Stimulated activated CD8-positive, alpha-beta memory T cell treated with anti-CD3 and anti-CD28 coated beads, Interleukin-4, amount 100 ng/mL, for 24 hours (primary cell): Measurements from ENCODE around the gene DISC1.
"Not testable (repeated sequence)": the region's sequence is repeated elsewhere in the genome, so short reads cannot be mapped to it uniquely, and the experiment has no call there.

Experiments
- DNase-seq: peaks from one replicate; pipeline ENCODE4 v3.0.0-alpha.2; 2020; ENCODE audit warnings: low read depth

DISC1 gene

DNA sequence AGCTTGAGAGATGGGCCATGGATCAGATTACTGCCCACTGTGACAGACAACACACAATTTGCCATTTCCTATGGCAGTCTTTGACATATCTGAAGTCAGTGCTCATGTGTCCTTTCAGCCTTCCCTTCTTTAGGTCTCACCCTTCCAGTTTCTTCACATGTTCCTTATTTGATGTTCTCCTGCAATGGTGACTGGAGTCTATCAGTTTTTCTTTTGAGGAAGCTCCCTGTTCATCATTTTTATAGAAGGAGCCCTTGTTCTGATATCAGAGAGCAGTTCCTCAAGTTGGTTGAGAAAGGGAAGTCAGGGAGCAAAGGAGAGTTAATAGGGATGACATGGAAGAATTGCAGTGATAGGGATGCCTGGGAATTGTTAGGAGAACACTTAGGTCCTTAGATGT is 42.2 kb downstream of the DISC1 start:
- no peak for DNase-seq

DNA sequence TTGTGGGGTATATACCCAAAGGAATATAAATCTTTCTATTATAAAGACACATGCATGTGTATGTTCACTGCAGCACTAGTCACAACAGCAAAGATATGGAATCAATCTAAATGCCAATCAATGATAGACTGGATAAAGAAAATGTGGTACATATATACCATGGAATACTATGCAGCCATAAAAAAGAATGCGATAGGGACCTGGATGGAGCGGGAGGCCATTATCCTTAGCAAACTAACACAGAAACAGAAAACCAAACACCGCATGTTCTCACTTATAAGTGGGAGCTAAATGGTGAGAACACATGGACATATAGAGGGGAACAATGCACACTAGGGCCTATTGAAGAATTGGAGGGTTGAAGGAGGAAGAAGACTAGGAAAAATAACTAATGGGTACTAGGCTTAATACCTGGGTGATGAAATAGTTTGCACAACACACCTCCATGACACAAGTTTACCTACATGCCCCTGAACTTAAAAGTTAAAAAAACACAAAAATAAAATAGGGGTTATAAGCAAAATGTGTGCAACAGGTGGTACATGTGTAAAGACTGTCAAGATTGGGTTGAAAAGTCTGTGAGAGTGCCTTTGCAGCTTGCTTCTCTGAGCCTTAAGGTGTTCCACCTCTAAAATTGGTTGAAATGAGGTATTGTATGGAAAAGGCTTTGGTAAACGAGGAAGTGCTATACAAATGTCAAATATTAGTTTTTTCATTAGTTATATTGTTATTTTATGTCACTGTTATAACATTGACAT is 43.5 kb downstream of the DISC1 start:
- not testable (repeated sequence) for DNase-seq

DNA sequence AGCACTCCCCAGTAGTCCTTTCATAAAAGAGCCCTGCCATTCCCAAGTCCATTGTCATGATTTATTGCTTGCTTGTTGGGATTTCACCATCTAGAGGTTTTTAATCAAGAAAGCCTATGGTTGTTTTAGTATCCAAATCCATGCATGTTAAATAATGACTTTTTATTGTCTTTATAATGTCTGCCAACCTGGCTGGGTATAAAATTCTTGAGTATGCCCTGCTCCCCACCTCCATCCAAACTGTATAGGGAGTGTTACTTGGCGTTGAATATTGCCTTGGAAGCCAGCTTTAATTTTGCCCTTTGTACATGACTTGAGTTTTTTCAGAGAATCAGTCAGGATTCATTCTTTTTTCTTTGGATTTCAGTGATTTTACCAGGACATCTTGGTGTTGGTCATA is 44.2 kb downstream of the DISC1 start:
- DNase-seq = no peak

DNA sequence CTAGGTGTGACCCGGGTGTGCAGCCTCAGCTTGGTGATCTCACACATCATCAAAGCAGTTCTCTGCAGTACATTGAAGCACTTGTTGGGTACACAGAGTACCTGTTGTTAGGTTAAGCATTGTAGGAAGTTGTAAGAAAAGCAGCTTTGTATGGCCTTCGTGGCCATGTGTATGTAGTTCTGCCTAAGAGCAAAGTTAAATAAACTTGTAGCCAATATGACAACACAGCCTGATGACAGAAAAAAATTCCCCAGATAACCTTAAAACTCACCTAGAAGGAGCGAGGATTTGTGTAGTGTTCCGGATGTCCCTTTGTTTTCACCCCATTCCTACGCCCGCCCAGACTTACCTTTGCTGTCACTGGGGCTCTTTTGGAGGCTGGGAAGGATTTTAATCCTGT is 48.0 kb downstream of the DISC1 start:
- no peak for DNase-seq

DNA sequence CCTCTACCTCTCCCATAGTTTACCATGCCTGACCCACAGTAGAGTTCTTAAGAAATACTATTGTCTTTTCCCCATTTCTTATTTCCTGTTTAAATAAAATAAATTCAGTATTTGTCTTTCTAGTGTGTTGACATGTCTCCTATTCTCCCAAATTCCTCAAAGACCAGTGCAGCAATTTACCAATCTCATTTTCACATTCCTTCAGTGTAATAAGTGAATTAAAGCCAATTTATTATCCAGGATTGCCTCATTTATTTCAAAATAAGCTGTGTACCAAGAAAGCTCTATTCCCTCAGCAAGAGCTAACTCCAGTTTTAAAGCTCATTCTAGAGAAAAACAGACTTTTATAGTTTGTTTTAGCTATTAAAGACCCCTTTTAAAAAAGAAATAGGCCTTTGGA is 49.9 kb downstream of the DISC1 start:
- no peak for DNase-seq

DNA sequence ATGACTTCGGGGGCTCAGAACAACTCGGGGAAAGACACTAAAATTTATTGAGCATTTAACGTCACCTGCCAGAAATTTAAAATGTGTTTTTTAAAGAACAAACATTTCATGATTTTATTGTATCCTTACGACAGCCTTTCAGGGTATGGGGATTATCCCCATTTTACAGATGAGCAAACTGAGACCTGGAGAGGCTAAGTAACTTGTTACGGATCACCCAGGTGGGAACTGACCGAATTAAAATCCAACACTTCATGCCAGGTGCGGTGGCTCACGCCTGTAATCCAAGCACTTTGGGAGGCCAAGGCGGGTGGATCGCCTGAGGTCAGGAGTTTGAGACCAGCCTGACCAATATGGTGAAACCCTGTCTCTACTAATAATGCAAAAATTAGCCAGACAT is 50.9 kb downstream of the DISC1 start:
- no peak for DNase-seq

DNA sequence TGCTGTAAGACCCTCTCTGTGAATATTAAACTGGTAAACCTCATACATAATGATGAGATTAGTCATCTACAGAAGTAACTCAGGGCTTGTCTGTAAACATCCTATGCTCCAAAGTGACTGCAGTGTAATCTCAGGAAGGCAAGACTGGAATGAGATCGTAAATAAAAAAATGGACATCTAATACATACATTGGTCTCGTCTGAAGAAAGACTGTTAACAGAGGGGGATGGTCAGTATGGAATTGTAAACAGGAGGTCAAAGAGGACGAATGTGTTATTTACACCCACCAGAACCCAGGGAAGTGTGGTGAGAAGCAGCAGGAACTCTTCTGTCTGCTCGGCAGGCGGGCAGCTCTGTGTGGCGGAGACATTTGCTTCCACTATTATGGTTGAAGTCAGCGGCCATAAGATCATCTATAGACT is 51.4 kb downstream of the DISC1 start:
- DNase-seq = no peak

DNA sequence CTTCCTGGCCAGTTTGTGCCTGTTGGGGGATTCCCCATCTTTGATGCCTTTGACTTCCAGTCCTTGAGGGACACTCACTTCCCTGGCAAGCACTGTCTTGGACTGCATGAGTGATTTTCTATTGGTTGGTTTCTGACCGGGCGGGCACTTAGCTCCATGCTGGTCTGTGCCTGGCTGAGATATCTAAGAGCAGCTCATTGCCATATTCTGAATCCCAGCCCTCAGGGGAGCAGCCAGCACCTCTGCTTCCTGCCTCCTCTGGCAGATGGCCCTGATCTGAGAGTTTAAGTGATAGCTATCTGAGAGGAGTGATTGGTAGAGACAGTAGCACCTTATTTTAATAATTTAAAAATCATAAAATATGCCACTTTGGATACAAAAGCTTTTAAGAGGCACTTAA is 52.5 kb downstream of the DISC1 start:
- DNase-seq = no peak

DNA sequence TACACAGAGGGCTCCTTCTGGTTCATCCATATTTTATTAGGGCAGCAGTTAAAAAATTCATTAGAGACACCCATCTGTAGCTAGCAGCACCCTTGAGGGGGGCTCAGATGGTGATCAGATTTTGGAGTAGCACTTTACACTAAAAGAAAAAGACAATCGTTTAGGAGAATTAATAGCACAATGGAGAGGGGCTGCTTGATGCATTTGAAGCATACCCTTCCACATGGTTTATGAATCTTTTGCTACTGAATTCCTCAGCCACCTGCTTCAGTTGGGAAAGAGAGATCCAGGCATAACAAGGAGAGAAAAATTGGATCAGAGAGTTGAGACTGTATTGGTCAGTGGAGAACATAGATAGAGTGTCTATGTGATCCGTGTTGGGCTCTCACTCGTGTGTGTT is 54.4 kb downstream of the DISC1 start:
- DNase-seq = no peak

DNA sequence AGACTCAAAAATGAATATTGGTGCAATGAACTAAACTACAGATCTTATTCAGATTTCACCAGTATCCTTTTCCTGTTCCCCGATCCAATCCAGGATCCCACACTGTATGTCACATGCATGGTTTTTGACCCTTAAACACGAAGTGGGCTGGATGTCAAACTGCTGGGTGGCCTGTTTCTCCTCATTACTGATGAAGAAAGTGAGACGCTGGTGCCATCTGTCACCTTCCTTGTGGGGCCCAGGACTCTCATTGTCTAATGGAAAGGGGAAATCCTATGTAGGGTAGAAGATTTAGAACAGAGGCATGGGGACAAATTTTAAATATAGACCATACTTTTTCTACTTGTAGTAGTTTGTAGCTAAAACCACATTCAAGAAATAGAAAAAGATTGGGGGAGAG is 56.2 kb downstream of the DISC1 start:
- DNase-seq = no peak

DNA sequence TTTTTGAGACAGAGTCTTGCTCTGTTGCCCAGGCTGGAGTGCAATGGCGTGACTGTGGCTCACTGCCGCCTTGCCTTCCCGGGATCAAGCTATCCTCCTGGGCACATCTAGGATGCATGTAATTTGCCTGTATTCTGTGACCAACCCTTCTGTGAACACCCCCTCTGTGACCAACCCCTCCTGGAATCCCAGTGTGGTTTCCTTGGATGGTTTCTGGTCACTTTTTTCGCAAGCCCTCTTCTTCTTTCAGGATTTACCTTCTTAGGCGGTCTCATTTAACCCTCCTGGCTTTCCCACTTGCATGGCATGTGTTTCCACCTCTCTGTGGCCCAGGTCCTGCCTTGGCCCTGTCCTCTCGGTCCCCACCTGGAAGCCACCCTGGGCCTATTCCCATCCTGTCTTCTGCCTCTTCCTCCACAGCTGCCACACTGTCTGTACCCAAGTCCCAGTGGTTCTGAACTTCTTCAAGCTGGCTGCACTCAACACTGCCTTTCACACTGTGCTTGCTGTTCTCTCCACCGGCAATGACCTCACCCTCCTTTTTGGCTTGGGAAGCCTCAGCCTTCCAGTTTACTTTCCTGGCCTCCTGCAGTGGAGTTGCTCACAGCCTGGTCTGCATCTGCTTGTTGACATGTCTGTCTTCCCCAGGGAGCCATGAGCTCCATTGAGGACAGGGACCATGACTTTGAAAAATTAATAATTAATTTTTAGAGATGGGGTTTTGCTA is 57.0 kb downstream of the DISC1 start:
- DNase-seq = no peak

DNA sequence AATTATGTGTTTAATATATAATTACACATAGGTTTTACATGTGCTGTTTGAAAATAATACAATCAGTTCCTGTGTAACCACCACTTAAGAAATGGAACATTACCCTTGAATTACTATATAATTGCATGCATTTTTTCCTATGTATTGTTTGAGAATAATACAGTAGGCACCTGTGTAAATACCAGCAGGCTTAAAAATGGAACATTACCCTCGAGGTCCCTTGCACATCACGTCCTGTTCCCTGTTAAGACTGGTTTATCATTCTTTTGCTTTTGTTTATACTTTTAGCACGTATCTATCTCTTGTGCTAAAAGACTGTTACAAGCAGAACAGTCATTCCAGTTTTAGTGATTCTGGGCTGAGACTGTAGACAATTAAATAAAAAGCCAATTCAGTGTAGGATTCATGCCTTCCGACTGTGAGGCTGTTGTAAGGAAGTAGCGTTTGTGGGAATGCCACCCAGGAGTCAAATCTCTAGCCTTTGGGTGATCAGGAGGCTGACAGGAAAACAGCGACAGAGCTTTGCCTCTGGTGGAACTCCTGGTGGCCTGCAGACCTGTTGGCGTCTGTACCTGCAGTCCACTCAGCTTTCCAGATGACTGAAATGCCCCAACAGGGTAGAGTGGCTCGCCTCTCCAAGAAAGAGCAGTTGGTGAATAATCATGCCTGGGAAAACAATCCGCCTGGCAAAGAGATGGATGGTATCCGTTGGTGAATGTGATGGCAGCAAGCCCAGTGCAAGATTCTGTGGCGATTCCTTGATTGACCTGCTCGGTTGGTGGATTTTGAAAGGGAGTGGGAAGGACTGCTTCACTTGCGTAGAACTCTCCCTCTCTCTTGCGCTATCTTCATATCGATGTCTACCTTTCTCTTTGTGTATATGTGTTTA is 58.0 kb downstream of the DISC1 start:
- no peak for DNase-seq

DNA sequence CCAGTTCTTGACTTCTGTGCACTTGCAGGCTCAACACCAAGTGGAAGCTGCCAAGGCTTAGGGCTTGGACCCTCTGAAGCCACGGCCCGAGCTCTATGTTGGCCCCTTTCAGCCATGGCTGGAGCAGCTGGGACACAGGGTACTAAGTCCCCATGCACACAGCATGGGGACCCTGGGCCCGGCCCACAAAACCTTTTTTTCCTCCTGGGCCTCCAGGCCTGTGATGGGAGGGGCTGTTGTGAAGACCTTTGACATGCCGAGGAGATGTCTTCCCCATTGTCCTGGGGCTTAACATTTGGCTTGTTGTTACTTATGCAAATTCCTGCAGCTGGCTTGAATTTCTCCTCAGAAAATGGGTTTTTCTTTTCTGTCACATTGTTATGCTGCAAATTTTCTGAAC is 59.8 kb downstream of the DISC1 start:
- DNase-seq = no peak

DNA sequence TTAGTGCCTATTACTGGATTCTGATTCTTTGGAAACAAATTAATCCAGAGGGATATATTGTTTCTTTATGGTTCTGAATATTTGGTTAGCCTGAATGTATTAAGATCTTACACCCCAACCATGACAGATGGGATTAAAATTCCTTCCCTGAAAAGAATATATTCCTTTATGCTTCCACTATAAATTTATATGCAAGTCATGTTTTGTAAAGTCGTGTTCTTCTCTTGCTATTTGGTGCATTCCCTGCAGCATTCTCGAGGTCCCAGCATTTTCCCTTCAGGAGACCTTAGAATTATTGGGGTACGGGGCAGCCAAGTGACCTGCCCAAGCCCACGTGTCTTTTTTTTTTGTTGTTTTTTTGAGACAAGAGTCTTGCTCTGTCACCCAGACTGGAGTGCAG is 62.4 kb downstream of the DISC1 start:
- no peak for DNase-seq

DNA sequence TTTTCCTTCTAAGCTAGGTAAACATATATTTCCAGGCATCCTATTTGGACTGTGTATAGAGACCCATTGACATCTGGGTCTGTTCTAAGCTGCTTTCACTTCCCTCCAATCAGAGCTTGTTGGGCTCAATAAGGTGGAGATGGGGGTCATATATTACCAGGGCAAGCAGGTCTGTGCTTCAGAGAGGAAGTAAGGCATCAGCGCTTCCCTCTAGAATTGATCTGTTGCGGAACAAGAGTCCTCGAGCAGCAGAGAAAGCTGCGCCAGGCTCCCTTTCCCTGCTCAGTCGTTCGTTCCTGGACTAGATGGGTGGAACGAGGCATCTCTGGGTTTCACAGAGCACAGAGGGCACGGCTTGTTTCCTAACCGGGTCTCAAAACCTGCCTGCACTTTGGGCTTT is 63.5 kb downstream of the DISC1 start:
- no peak for DNase-seq

DNA sequence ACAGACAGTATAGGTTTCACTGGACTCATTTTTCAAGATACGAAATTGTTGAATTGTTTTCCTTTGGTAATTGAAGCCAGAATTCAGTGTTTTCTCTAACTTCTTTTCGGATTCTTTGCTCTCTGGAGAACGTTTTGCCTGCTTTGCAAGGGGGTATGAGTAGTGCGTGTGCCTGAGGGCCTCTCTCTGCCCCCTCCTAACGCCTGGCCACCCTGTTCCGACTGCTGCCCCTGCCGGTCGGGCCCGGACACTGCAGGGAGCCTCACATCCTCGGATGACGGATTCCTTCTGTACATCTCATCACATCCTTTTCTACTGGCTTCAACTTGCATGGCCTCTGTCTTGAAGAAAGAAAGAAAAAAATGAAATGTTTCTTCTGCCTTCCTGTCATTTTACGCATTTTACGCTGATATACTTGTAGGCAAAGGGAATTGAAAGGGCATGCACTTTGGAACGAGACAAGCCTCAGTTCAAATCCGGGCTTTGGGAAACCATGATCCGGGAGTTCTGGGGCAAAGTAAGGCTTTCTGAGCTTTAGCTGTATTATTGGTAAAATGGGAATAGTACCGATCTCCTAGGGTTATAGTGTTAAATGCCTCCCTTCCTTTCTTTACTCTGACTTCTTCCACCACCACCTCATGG is 65.1 kb downstream of the DISC1 start:
- no peak for DNase-seq

DNA sequence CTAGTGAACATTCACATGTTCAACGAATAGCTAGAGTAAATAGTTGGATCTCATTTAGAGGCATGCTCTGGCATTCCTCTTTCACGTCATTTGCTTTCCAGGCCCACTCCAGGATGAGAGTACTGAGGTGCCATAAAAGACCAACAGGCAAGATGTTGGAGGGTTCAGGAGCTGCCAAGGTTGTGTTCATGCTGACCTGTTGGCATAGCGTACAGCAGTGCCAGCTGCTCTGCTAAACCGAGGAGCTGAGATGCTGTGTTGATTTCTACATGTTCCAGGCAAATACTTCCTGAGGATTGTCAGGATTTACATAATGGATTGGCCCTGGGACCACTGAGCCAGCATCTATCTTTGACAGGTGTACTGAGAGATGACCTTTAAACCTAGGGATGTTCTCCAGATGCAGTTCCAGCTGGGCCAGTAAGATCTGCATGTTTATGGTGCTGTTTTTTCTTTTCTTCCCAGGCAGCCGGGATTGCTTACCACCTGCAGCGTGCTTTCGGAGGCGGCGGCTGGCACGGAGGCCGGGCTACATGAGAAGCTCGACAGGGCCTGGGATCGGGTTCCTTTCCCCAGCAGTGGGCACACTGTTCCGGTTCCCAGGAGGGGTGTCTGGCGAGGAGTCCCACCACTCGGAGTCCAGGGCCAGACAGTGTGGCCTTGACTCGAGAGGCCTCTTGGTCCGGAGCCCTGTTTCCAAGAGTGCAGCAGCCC is 66.9 kb downstream of the DISC1 start:
- no peak for DNase-seq

DNA sequence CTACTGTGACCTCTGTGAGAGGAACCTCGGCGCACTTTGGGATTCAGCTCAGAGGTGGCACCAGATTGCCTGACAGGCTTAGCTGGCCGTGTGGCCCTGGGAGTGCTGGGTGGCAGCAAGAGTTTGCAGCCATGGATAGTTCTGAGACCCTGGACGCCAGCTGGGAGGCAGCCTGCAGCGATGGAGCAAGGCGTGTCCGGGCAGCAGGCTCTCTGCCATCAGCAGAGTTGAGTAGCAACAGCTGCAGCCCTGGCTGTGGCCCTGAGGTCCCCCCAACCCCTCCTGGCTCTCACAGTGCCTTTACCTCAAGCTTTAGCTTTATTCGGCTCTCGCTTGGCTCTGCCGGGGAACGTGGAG is 67.5 kb downstream of the DISC1 start:
- DNase-seq = no peak

DNA sequence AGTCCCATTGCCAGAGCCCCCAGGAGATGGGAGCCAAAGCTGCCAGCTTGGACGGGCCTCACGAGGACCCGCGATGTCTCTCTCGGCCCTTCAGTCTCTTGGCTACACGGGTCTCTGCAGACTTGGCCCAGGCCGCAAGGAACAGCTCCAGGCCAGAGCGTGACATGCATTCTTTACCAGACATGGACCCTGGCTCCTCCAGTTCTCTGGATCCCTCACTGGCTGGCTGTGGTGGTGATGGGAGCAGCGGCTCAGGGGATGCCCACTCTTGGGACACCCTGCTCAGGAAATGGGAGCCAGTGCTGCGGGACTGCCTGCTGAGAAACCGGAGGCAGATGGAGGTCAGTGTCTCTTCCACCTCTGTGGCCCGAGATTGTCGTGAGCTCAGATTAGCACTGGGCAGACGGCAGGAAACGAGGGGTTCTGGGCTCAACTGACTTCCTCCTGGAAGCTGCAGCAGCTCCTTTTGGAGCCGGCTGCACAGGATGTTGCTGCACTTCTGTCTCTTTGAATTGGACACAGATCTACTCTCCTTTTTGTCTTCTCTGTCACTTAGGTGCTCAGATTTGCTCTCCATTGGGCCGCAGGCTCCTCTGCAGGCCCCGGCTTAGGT is 68.0 kb downstream of the DISC1 start:
- no peak for DNase-seq

DNA sequence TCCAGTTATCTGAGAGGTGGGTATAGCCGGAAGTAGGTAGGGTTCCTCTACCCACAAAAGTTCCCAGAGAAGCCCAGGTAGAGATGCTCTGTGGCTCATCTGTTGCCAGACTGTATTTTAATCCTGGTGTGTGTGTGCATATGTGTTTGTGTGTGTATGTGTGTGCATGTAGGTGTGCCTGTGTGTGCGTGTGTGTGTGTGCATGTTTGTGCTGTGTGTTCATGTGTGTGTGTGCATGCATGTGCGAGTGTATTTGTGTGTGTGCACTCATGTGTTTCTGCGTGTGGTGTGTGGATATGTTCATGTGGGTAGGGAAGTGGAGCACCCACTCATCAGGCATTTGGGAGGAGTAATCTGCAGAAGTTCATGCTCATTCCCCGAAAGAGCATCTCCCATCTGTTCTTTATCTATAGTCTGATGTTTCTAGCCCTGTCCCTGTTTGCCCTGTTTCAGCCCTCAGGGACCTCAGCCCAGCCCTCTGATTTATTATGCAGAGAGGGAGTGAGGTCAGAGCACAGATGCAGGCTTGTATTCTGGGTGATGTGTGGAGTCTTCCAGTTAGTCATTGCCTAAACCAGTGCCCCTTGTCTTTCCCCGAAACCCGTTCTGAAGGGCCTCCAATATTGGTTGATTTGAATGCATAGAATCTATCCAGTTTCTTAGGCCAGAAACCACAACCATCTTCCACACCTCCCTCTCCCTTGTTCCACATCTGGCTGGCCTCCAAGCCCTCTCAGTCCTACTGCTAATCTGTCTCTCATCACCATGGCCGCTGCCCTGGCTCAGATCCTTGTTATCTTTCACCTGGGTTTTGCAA is 69.1 kb downstream of the DISC1 start:
- DNase-seq = no peak
